ENCODE measurements around the gene SH3BGR.

Gene SH3BGR

DNA sequence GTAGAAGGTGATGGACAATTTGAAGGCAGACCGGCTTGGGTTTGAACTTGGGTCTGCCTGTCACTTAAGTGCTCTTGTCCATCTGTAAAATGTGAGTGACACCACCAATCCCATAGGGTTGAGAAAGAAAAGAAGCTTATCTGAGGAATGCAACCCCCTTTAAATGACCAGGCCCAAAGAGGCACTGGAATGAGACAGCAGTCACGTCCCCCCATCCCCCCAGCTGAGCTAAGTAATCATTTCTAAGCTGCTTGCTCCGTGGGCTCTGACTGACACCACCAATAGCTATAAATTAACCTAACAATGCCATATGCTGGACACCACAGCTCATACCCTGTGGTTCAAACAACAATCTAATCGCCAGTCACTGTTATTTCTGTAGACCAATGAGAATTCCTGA, 21.3 kb upstream of the SH3BGR start:
- TF ChIP-seq, protein P1, sequence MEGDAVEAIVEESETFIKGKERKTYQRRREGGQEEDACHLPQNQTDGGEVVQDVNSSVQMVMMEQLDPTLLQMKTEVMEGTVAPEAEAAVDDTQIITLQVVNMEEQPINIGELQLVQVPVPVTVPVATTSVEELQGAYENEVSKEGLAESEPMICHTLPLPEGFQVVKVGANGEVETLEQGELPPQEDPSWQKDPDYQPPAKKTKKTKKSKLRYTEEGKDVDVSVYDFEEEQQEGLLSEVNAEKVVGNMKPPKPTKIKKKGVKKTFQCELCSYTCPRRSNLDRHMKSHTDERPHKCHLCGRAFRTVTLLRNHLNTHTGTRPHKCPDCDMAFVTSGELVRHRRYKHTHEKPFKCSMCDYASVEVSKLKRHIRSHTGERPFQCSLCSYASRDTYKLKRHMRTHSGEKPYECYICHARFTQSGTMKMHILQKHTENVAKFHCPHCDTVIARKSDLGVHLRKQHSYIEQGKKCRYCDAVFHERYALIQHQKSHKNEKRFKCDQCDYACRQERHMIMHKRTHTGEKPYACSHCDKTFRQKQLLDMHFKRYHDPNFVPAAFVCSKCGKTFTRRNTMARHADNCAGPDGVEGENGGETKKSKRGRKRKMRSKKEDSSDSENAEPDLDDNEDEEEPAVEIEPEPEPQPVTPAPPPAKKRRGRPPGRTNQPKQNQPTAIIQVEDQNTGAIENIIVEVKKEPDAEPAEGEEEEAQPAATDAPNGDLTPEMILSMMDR (IDR thresholded peaks at IDR 0.05; ENCODE audit: unreplicated experiment in 3 of 3) = no peak
- no peak overlapping the region for H3K4me3 Mint-ChIP-seq
- H3K27me3 Mint-ChIP-seq (ENCODE audit: low read depth) = no peaks in the 10 kb centered on the region
- no peaks in the 10 kb centered on the region for H3K9me3 Mint-ChIP-seq
- peak overlapping the region in 1 of 3 experiments; percentile 10 for H3K27ac Mint-ChIP-seq
- peaks cover 5% of the 10 kb centered on the region for H3K4me1 Mint-ChIP-seq
- no peaks in the 10 kb centered on the region for H3K36me3 Mint-ChIP-seq (ENCODE audit: low read depth)

- Mint-ChIP-seq H3K36me3 (ENCODE audit: low read depth) (no peaks in the 10 kb centered on the region), H3K27ac (peak overlapping the region in 1 of 3 experiments; percentile 10), H3K9me3 (no peaks in the 10 kb centered on the region), H3K4me3 (no peak overlapping the region), H3K27me3 (ENCODE audit: low read depth) (no peaks in the 10 kb centered on the region), H3K4me1 (peaks cover 5% of the 10 kb centered on the region)
- TF ChIP-seq, protein P1 (IDR thresholded peaks at IDR 0.05; ENCODE audit: unreplicated experiment in 3 of 3) = no peak
Measured at GRCh38 chr21:39430954-39431353, 20.8 kb upstream of the SH3BGR start.

GRCh38 chr21:39434950-39435349, 16.8 kb upstream of the SH3BGR start:
- Mint-ChIP-seq H3K27ac (no peak overlapping the region), H3K4me1 (no peaks in the 10 kb centered on the region), H3K36me3 (ENCODE audit: low read depth) (no peaks in the 10 kb centered on the region), H3K4me3 (no peak overlapping the region), H3K9me3 (no peaks in the 10 kb centered on the region), H3K27me3 (ENCODE audit: low read depth) (no peaks in the 10 kb centered on the region)
- TF ChIP-seq, protein P1 (IDR thresholded peaks at IDR 0.05; ENCODE audit: unreplicated experiment in 3 of 3) = no peak

DNA sequence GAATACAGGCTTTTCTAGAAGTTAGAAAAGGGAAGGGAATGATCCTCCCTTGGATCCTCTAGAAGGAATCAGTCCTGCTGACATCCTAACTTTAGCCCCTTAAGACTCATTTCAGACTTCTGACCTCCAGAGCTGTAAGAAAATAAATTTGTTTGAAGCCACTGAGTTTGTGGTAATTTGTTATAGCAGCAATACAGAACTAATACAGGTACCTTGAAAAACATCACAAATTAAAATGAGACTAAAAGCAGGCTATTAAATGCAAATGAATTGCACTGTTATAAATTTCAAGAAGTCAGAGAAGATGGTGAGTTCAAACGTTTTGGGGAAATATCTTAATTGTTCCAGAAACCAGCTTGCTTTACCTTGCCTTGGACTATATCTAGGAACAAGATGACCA, 12.5 kb upstream of the SH3BGR start:
- peak overlapping the region in 1 of 3 experiments; percentile 7 for H3K27ac Mint-ChIP-seq
- no peaks in the 10 kb centered on the region for H3K27me3 Mint-ChIP-seq (ENCODE audit: low read depth)
- TF ChIP-seq, protein P1 (IDR thresholded peaks at IDR 0.05; ENCODE audit: unreplicated experiment in 3 of 3) = no peak
- no peaks in the 10 kb centered on the region for H3K9me3 Mint-ChIP-seq
- no peaks in the 10 kb centered on the region for H3K36me3 Mint-ChIP-seq (ENCODE audit: low read depth)
- H3K4me1 Mint-ChIP-seq = peaks cover 20% of the 10 kb centered on the region
- no peak overlapping the region for H3K4me3 Mint-ChIP-seq

- H3K27ac Mint-ChIP-seq = peak overlapping the region; percentile 64 to 85 (median 78)
- H3K36me3 Mint-ChIP-seq (ENCODE audit: low read depth) = no peaks in the 10 kb centered on the region
- H3K4me3 Mint-ChIP-seq = peak overlapping the region; percentile 41 to 77 (median 63)
- no peaks in the 10 kb centered on the region for H3K27me3 Mint-ChIP-seq (ENCODE audit: low read depth)
- no peaks in the 10 kb centered on the region for H3K9me3 Mint-ChIP-seq
- H3K4me1 Mint-ChIP-seq = peaks cover 29% of the 10 kb centered on the region
- TF ChIP-seq, protein P1 (IDR thresholded peaks at IDR 0.05; ENCODE audit: unreplicated experiment in 3 of 3) = peak; percentile 76 to 79 (median 78)
Measured at GRCh38 chr21:39441502-39442475, 10.0 kb upstream of the SH3BGR start.

Data from nephron (organoid).